Fibroblast of villous mesenchyme (primary cell): ENCODE data around the gene HMCN1. TPM values are rescaled to one million over a fixed set of nuclear protein-coding genes. Genes with fewer than 3 reads are reported as not detected.

Experiments
- DNase-seq: peaks from one replicate; pipeline ENCODE4 v3.0.0-alpha.2; 2010; ENCODE audit warnings: low read depth
- H3K4me3 ChIP-seq: 2 replicates; pipeline ENCODE4 v1.5.1; 2011; ENCODE audit warnings: low read depth, mild to moderate bottlenecking, low read length
- total RNA-seq: library from RNA; depleted of rRNA; stranded (reverse); fragments of >200 nt; gene quantifications from 2 replicates; pipeline ENCODE4 v1.2.3, GENCODE V29; 2012
- TF ChIP-seq, protein P1 (sequence below): IDR thresholded peaks from 2 replicates; pipeline ENCODE4 v1.5.1; 2012; ENCODE audit warnings: low read depth, mild to moderate bottlenecking, low read length; ENCODE audit not compliant: insufficient read depth

The HMCN1 gene
- total RNA-seq, 1 donor, result 5.2 TPM

DNA sequence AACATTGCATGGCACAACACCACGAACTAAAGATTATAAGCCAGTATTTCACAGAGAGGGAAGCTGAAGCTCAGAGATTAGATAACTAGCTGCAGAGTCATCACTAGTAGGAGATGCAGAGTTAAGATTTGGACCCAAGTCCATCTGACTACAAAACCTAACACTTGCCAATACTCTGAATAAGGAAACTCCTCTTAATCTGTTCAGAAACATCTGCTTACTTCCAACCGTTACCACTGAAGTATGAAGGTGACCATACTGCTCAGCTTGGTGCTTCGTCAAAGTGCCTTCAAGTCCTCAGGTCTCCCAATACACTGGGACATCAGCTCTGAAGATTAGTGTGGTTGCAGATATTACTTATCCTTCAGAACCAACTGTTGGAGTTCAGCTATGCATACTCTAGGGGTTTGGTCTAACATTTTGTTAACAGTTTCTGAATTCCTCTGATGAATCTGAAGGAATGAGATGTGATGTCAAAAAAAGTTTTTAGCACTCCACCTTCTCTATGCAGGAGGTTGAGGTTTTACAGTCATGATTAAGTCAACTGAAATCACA lies 461.3 kb downstream of the HMCN1 start:
- DNase-seq, result no peak
- TF ChIP-seq, protein P1, sequence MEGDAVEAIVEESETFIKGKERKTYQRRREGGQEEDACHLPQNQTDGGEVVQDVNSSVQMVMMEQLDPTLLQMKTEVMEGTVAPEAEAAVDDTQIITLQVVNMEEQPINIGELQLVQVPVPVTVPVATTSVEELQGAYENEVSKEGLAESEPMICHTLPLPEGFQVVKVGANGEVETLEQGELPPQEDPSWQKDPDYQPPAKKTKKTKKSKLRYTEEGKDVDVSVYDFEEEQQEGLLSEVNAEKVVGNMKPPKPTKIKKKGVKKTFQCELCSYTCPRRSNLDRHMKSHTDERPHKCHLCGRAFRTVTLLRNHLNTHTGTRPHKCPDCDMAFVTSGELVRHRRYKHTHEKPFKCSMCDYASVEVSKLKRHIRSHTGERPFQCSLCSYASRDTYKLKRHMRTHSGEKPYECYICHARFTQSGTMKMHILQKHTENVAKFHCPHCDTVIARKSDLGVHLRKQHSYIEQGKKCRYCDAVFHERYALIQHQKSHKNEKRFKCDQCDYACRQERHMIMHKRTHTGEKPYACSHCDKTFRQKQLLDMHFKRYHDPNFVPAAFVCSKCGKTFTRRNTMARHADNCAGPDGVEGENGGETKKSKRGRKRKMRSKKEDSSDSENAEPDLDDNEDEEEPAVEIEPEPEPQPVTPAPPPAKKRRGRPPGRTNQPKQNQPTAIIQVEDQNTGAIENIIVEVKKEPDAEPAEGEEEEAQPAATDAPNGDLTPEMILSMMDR, result no peak
- H3K4me3 ChIP-seq, result no peak overlapping the region

DNA sequence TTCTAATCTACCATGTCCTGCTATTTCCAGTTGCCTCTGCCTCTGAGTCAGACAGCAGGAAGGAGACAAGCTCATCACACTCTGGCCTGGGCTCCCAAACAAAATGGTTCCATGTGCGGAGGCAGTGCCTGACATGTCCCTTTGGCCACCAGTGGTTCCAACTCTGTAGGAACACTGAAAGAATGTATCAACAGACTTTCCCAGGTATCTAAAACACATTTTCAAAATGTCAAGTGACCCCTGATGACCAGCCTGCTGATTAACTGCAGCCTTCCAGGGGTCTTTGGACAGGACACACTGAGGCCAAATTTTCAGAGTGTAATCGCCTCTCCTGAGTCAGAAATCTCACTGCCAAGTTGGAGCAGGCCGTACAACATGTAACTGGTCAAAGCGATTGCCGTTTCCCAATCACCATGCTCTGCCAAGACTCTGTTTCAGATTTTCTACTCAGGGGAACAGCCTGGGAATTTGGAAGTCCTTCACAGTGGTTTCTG lies 468.1 kb downstream of the HMCN1 start:
- no peak for DNase-seq

DNA sequence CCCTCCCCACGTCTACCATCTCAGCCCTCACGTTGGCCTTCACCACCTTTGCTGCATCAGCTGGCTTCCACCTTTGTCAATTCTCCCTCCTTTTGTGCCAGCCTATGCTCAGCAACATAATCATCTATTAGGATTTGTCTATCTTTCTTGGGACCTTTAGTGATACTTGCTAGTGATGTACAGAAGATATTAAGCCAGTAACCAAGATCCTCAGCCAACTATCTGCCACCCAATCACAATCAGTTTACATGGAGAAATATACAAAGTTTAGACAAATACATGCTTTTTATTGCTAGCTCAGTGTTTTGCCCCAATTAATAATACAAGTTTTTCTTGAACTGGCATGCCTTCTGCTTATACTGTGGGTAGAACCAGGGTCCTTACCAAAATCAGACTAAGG lies 468.6 kb downstream of the HMCN1 start:
- DNase-seq, result no peak
- TF ChIP-seq, protein P1, result no peak
- H3K4me3 ChIP-seq, result no peak overlapping the region

More for the DNA sequence above, 468.1 kb downstream of the HMCN1 start:
- no peak overlapping the region for H3K4me3 ChIP-seq
- TF ChIP-seq, protein P1, result no peak

DNA sequence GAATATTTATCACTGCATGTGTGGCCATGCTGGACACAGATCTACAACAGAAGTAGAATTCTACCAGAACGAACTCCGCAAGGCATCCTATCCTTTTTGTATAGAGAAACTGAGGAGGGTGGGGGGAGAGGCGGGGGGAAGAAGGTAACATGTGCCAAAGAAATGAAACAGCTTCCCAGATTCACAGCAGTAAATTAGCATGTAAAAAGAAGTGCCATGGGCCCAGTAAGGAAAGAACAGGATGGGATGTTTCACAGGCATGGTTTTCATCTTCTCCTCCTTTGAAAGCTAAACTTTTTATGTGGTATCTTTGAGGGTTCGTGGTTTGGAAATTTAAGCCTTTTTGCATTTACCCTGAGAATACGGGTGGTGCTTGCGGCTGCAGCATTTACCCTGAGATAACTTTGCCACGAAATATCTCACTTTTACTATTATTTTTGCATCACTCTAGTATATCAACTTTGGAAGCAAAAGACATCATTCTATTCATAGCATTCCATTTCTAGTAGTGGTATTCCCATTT lies 471.9 kb downstream of the HMCN1 start:
- DNase-seq, result peak; percentile 22
- H3K4me3 ChIP-seq, result no peak overlapping the region
- TF ChIP-seq, protein P1, result no peak

DNA sequence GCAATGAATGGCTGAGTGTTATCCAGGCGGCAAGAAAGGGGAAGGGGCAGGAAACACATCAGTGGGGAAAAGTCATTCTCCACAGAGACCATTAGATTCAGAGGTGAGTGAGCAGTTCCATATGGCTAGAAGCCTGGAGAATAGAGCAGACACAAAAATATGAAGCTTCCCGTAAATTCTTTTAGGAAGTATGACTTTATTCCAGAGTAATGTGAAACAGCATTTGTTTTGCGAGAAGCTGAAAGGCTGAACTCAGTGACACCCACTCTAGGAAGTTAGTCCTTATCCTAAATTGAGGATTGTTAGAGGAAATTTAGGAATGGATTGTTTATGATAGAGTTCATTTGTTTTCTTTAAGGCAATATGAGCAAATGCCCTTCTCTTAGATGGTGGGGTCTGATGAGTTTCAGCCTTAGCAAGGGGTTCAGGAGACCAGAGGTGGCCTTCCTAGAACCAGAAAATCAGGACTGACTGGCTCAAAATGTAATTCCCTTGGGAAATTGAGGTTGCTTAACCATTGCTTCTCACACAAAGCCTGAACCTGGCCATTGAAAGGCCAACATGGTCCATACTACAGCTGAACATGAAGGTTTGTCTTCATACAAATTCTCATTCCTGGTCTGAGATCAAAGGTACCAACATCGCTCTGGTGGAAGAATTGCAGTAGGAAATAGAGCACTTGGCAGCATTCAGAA lies 473.3 kb downstream of the HMCN1 start:
- H3K4me3 ChIP-seq, result no peak overlapping the region
- DNase-seq, result no peak
- TF ChIP-seq, protein P1, result no peak

DNA sequence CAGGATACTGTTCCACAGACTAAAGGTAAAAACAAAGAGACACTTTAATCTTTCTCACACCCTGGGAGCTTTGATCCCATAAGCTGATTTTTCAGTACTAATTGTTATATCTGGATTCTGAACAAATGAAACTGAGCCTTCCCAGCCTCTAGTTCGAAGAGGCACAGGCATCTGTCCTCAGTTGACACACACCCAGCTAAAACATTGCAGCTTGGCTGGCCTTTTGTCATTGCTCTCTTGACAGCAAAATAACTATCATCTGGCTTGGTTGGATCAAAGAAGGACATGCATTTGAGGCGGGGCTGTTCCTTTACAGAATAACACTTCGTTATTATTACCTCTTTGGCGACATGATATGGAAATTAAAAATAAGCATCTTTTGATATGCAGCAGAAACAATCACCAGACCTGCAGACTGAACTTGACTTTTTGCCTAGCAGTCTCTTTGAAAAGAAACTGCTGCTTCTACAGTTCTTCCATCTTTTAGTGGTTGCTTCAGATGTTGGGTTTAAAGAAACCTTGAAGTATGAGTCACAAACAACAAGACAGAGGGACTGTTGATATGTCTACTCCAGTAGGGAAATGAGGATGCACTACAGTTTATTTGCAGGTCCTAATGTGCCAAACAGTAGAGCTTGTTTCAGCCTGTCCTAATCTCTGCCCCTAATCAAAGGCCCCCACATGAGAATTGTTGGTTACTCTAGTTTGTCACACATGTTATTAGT lies 474.4 kb downstream of the HMCN1 start:
- peak; percentile 13 for DNase-seq

More for the DNA sequence above, 474.4 kb downstream of the HMCN1 start:
- no peak overlapping the region for H3K4me3 ChIP-seq
- TF ChIP-seq, protein P1, result no peak
